DND-41 (cell line): ENCODE measurements around the gene MYO1B.

Experiments used
- EZH2 ChIP-seq: IDR thresholded peaks from 3 replicates; pipeline ENCODE4 v1.6.1; 2012; ENCODE audit warnings: borderline replicate concordance, low read depth, mild to moderate bottlenecking, moderate library complexity, low read length, inconsistent platforms; ENCODE audit not compliant: severe bottlenecking
- TF ChIP-seq, protein P1 (sequence below): IDR thresholded peaks from 2 replicates; pipeline ENCODE4 v1.5.1; 2012; ENCODE audit warnings: borderline replicate concordance, low read length, moderate library complexity, mild to moderate bottlenecking; ENCODE audit not compliant: poor library complexity, severe bottlenecking; ENCODE audit errors: extremely low read depth

DNA sequence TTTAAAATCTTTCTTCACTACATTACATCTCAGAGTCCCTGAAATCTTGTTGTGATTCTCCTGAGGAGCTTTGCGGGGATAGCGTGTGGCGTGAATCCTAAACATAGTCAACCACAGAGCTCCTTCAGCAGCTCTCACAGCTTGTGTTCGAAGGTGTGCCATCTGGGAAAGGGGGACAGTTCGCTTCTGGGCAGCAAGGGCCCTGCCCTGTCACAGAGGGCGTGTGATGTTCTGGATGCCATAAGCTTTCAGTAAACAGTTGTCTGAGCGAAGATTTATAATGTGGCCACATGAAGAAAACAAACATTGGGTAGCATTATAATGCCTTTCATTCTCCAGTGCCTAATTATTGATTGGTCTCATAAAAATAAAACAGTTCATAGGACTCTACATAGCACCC lies 172.5 kb downstream of the MYO1B start:
- TF ChIP-seq, protein P1, sequence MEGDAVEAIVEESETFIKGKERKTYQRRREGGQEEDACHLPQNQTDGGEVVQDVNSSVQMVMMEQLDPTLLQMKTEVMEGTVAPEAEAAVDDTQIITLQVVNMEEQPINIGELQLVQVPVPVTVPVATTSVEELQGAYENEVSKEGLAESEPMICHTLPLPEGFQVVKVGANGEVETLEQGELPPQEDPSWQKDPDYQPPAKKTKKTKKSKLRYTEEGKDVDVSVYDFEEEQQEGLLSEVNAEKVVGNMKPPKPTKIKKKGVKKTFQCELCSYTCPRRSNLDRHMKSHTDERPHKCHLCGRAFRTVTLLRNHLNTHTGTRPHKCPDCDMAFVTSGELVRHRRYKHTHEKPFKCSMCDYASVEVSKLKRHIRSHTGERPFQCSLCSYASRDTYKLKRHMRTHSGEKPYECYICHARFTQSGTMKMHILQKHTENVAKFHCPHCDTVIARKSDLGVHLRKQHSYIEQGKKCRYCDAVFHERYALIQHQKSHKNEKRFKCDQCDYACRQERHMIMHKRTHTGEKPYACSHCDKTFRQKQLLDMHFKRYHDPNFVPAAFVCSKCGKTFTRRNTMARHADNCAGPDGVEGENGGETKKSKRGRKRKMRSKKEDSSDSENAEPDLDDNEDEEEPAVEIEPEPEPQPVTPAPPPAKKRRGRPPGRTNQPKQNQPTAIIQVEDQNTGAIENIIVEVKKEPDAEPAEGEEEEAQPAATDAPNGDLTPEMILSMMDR = no peak
- TF ChIP-seq EZH2 = no peak
